Astrocyte (in vitro differentiated cells and primary cell): Measurements from ENCODE around the gene PXMP4. TPM values are rescaled to one million over a fixed set of nuclear protein-coding genes. Genes with fewer than 3 reads are reported as not detected.

Experiments used
- DNase-seq: peaks from one replicate; pipeline ENCODE4 v3.0.0-alpha.2; 2010; ENCODE audit warnings: low read depth
- FAIRE-seq: peaks from 2 replicates; lab custom pipeline; 2011; peaks lifted over from hg19 to GRCh38; lab: Jason Lieb, UNC
- H2AFZ ChIP-seq: 2 replicates; pipeline ENCODE4 v1.6.0; 2012; ENCODE audit warnings: low read depth, low read length, inconsistent platforms
- H3K27ac ChIP-seq: 2 replicates; pipeline ENCODE4 v1.5.1; 2011; ENCODE audit warnings: low read depth, low read length, inconsistent platforms
- H3K27me3 ChIP-seq: 2 replicates; pipeline ENCODE4 v1.6.0; 2011; ENCODE audit warnings: low read length, inconsistent platforms; ENCODE audit not compliant: insufficient read depth
- H3K36me3 ChIP-seq: 2 replicates; pipeline ENCODE4 v1.5.1; 2011; ENCODE audit warnings: low read length, inconsistent platforms; ENCODE audit not compliant: insufficient read depth
- H3K4me1 ChIP-seq: 2 replicates; pipeline ENCODE4 v1.5.1; 2011; ENCODE audit warnings: low read length, inconsistent platforms; ENCODE audit not compliant: insufficient read depth
- H3K4me2 ChIP-seq: 2 replicates; pipeline ENCODE4 v1.6.0; 2012; ENCODE audit warnings: low read length, inconsistent platforms
- H3K4me3 ChIP-seq: 2 replicates; pipeline ENCODE4 v1.5.1; 2011; ENCODE audit warnings: low read depth, mild to moderate bottlenecking, low read length, inconsistent platforms; ENCODE audit not compliant: insufficient read depth
- H3K79me2 ChIP-seq: 2 replicates; pipeline ENCODE4 v1.6.0; 2012; ENCODE audit warnings: mild to moderate bottlenecking, low read length, inconsistent platforms; ENCODE audit not compliant: insufficient read depth
- H3K9ac ChIP-seq: 2 replicates; pipeline ENCODE4 v1.6.0; 2012; ENCODE audit warnings: mild to moderate bottlenecking, low read length, inconsistent platforms
- H3K9me3 ChIP-seq: 2 replicates; pipeline ENCODE4 v1.5.1; 2012; ENCODE audit warnings: low read depth, mild to moderate bottlenecking, low read length, inconsistent platforms; ENCODE audit not compliant: insufficient read depth
- H4K20me1 ChIP-seq: 2 replicates; pipeline ENCODE4 v1.6.0; 2012; ENCODE audit warnings: low read length, inconsistent platforms; ENCODE audit not compliant: insufficient read depth
- H3K27ac Mint-ChIP-seq: one replicate; pipeline ENCODE4 v1.8.0; 2021; ENCODE audit warnings: mild to moderate bottlenecking, mixed read lengths; ENCODE audit not compliant: unreplicated experiment
- H3K27me3 Mint-ChIP-seq: one replicate; pipeline ENCODE4 v1.8.0; 2021; ENCODE audit warnings: low read depth, mixed read lengths; ENCODE audit not compliant: unreplicated experiment
- H3K36me3 Mint-ChIP-seq: one replicate; pipeline ENCODE4 v1.8.0; 2021; ENCODE audit warnings: low read depth, mixed read lengths; ENCODE audit not compliant: unreplicated experiment
- H3K4me1 Mint-ChIP-seq: one replicate; pipeline ENCODE4 v1.8.0; 2021; ENCODE audit warnings: low read depth, mixed read lengths; ENCODE audit not compliant: unreplicated experiment
- H3K4me3 Mint-ChIP-seq: one replicate; pipeline ENCODE4 v1.8.0; 2021; ENCODE audit warnings: mild to moderate bottlenecking, moderate library complexity, mixed read lengths; ENCODE audit not compliant: unreplicated experiment
- H3K9me3 Mint-ChIP-seq: one replicate; pipeline ENCODE4 v1.8.0; 2021; ENCODE audit warnings: mild to moderate bottlenecking, mixed read lengths; ENCODE audit not compliant: unreplicated experiment
- EZH2 ChIP-seq: IDR thresholded peaks from 2 replicates; pipeline ENCODE4 v1.6.1; 2012; ENCODE audit warnings: mild to moderate bottlenecking, low read length, inconsistent platforms; ENCODE audit not compliant: insufficient read depth
- total RNA-seq: library from RNA; stranded (reverse); gene quantifications from 2 replicates; pipeline ENCODE4 v1.2.1, GENCODE V29; 2021
- TF ChIP-seq, protein P1 (sequence below): IDR thresholded peaks from 2 replicates; pipeline ENCODE4 v1.5.1; 2011; ENCODE audit warnings: low read depth, mild to moderate bottlenecking, inconsistent platforms, low read length, moderate library complexity; ENCODE audit not compliant: insufficient read depth

The PXMP4 gene
- total RNA-seq, 1 donor from 2014 or later = 1.1 TPM

DNA sequence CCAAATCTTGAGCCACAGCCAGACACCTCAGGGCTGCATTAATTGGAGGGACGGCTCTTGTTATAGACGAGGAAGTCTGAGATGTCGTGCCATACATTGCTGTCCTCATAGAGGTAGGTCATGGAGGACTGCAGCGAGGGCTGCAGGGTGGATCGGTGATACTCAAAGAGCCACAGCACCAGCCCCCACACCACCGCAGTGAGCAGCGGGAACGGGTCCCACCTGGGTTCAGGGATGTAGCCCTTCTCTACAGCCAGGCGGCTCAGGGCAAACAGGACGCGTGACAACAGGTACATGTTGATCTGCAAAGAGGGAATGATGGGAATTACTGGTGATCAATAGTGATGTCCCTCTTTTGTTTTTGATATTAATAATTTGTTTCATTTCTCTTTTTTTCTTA lies 12.4 kb downstream of the PXMP4 start:
- Histone ChIP-seq H3K4me2 (no peak overlapping the region), H3K79me2 (no peaks in the 10 kb centered on the region), H3K9ac (no peak overlapping the region), H3K9me3 (no peaks in the 10 kb centered on the region), H3K4me3 (no peak overlapping the region), H3K36me3 (no peaks in the 10 kb centered on the region), H2AFZ (no peak overlapping the region), H3K27ac (no peak overlapping the region), H3K4me1 (no peaks in the 10 kb centered on the region), H3K27me3 (no peaks in the 10 kb centered on the region), H4K20me1 (peaks cover 3% of the 10 kb centered on the region)
- Mint-ChIP-seq H3K4me1 (peaks cover 4% of the 10 kb centered on the region), H3K9me3 (peaks cover 2% of the 10 kb centered on the region), H3K27me3 (peaks cover 7% of the 10 kb centered on the region), H3K4me3 (no peak overlapping the region), H3K27ac (no peak overlapping the region), H3K36me3 (no peaks in the 10 kb centered on the region)
- no peak for TF ChIP-seq EZH2
- TF ChIP-seq, protein P1, sequence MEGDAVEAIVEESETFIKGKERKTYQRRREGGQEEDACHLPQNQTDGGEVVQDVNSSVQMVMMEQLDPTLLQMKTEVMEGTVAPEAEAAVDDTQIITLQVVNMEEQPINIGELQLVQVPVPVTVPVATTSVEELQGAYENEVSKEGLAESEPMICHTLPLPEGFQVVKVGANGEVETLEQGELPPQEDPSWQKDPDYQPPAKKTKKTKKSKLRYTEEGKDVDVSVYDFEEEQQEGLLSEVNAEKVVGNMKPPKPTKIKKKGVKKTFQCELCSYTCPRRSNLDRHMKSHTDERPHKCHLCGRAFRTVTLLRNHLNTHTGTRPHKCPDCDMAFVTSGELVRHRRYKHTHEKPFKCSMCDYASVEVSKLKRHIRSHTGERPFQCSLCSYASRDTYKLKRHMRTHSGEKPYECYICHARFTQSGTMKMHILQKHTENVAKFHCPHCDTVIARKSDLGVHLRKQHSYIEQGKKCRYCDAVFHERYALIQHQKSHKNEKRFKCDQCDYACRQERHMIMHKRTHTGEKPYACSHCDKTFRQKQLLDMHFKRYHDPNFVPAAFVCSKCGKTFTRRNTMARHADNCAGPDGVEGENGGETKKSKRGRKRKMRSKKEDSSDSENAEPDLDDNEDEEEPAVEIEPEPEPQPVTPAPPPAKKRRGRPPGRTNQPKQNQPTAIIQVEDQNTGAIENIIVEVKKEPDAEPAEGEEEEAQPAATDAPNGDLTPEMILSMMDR = no peak
- no peak for FAIRE-seq
- no peak for DNase-seq

DNA sequence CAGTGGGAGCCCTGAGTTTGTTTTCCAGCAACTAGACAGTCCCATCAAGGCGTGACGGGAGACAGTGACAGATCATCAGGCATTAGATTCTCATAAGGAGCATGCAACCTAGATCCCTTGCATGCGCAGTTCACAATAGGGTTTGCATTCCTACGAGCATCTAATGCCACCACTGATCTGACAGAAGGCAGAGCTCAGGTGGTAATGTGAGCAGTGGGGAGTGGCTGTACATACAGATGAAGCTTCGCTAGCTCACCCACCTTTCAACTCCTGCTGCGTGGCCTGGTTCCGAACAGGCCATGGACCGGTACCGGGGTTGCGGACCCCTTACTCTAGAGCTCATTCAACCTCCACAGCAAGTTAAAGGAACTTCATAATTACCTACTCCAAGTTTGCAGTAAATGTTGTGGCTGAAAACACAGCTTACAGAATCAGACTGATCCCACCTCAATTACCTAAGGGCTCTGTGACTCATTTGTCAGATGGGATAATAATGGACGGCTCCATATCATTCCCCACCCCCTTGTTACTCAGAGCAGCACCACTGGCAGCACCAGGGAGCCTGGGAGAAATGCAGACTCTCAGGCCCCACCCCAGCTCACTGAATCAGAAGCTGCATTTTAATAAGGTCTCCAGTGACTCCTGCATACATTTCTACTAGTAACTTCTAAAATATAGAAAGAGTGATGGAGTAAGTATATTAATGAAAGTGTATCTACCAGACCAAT lies 15.7 kb downstream of the PXMP4 start:
- Mint-ChIP-seq H3K4me1 (peaks cover 3% of the 10 kb centered on the region), H3K27ac (no peak overlapping the region)
- no peaks in the 10 kb centered on the region for H3K36me3 ChIP-seq

More for the DNA sequence above, 15.7 kb downstream of the PXMP4 start:
- DNase-seq = no peak
- FAIRE-seq = no peak
- Mint-ChIP-seq H3K27me3 (peaks cover 3% of the 10 kb centered on the region), H3K9me3 (peaks cover 10% of the 10 kb centered on the region), H3K36me3 (no peaks in the 10 kb centered on the region), H3K4me3 (no peak overlapping the region)
- Histone ChIP-seq H3K27ac (no peak overlapping the region), H3K9ac (no peak overlapping the region), H3K4me2 (no peak overlapping the region), H3K27me3 (no peaks in the 10 kb centered on the region), H2AFZ (no peak overlapping the region), H3K9me3 (no peaks in the 10 kb centered on the region), H4K20me1 (no peaks in the 10 kb centered on the region), H3K79me2 (no peaks in the 10 kb centered on the region), H3K4me1 (no peaks in the 10 kb centered on the region), H3K4me3 (no peak overlapping the region)
- TF ChIP-seq EZH2 = no peak
- TF ChIP-seq, protein P1 = no peak
